ENCODE results near the gene TRPV2. TPM values are rescaled to one million over a fixed set of nuclear protein-coding genes. Genes with fewer than 3 reads are reported as not detected.
A peak's percentile ranks its signal among the peaks of the same experiment; 100 is the strongest.

Gene TRPV2
- total RNA-seq, 6 donors from 2014 or later: 33.4 to 127 (median 48.6) TPM

DNA sequence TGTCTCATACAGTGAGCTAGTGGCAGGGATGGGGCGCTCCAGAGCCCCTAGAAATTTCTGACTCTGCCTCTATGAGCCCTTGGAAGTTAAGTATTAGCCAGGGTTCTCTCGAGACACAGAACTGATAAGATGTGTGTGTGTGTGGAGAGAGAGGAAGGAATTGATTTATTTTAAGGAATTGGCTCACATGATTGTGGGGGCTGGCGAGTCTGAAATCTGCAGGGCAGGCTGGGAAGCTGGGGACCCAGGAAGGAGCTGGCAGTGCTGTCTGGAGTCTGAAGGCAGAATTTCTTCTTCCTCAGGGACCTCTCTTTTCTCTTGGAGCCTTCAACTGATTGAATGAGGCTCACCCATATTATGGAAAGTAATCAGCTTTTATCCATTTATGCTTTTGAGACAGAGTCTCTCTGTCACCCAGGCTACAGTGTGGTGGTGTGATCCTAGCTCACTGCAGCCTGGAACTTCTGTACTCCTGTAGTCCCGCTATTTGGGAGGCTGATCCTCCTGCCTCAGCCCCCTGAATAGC, 59.9 kb downstream of the TRPV2 start:
- WGBS, 2 donors: 69 to 78% methylated on average over 4 of the region's 4 CpGs
- no peak for DNase-seq
- no peak overlapping the region for H3K27ac ChIP-seq
- no peak overlapping the region for H3K4me3 ChIP-seq
- no peaks in the 10 kb centered on the region for H3K9me3 ChIP-seq
- ATAC-seq (ENCODE audit: low FRiP score in 2 of 2): no peak
- H3K4me1 ChIP-seq: peaks cover 0 to 4% (median 0%) of the 10 kb centered on the region in 4 donors
- TF ChIP-seq POLR2AphosphoS5 (IDR thresholded peaks at IDR 0.05): no peak
- TF ChIP-seq EP300 (IDR thresholded peaks at IDR 0.05): no peak
- TF ChIP-seq POLR2A (IDR thresholded peaks at IDR 0.05): no peak
- TF ChIP-seq, protein P1, sequence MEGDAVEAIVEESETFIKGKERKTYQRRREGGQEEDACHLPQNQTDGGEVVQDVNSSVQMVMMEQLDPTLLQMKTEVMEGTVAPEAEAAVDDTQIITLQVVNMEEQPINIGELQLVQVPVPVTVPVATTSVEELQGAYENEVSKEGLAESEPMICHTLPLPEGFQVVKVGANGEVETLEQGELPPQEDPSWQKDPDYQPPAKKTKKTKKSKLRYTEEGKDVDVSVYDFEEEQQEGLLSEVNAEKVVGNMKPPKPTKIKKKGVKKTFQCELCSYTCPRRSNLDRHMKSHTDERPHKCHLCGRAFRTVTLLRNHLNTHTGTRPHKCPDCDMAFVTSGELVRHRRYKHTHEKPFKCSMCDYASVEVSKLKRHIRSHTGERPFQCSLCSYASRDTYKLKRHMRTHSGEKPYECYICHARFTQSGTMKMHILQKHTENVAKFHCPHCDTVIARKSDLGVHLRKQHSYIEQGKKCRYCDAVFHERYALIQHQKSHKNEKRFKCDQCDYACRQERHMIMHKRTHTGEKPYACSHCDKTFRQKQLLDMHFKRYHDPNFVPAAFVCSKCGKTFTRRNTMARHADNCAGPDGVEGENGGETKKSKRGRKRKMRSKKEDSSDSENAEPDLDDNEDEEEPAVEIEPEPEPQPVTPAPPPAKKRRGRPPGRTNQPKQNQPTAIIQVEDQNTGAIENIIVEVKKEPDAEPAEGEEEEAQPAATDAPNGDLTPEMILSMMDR (IDR thresholded peaks at IDR 0.05): no peak
- H3K36me3 ChIP-seq: no peaks in the 10 kb centered on the region
- H3K27me3 ChIP-seq: no peaks in the 10 kb centered on the region

DNA sequence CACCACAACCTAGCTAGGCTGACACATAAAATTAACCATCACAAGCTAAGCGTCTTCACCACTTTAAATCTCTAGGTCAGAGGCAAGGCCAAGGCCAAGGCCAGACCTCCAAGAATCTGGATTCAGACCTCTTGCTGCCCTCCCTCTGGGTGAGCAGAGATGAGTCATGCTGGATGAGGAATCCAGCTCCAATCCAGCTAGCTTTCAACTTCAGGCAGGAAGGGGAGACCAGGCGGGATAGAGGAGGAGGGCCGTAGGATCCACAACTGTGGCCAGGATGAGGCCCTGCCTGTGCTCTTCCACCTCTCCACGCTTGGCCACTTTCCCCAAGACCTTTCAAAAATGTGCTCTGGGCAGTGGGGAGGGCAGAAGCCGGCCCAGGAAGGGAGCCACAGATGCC, 61.9 kb downstream of the TRPV2 start:
- no peak for DNase-seq
- Histone ChIP-seq H3K27ac (peak overlapping the region in 1 of 4 donors; percentile 28), H3K27me3 (no peaks in the 10 kb centered on the region), H3K4me3 (no peak overlapping the region), H3K9me3 (no peaks in the 10 kb centered on the region), H3K36me3 (no peaks in the 10 kb centered on the region), H3K4me1 (peaks cover 0 to 4% (median 0%) of the 10 kb centered on the region in 4 donors)
- TF ChIP-seq EP300 (IDR thresholded peaks at IDR 0.05): no peak
- peak; percentile 24 to 95 for ATAC-seq (ENCODE audit: low FRiP score in 2 of 2)
- 86 to 89% methylated on average over 4 to 5 of the region's 5 CpGs for WGBS, 2 donors

DNA sequence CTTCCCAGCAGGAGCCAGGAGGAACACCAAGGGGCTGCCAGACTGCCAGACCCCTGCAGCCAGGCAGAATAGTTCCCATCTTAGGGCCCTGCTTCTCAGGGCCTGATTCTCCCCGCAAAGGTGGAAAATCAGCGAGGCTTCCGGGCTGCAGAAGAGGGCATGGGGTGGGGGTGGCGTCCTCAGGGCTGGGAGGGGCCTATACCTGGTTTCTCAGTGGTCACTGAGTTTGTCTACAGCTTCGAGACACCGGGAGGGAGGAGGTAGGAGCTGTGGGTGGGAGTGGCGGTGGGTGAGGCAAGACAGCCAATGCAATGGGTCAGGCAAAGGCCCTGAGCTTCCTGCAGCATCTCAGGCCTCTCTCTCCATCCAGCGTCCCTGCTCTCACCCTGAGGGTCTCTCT, 62.3 kb downstream of the TRPV2 start:
- Histone ChIP-seq H3K4me1 (peaks cover 0 to 4% (median 0%) of the 10 kb centered on the region in 4 donors), H3K27ac (peak overlapping the region in 1 of 4 donors; percentile 28), H3K27me3 (no peaks in the 10 kb centered on the region), H3K9me3 (no peaks in the 10 kb centered on the region), H3K4me3 (no peak overlapping the region), H3K36me3 (no peaks in the 10 kb centered on the region)
- no peak for TF ChIP-seq POLR2A (IDR thresholded peaks at IDR 0.05)
- TF ChIP-seq POLR2AphosphoS5 (IDR thresholded peaks at IDR 0.05): no peak
- 86 to 94% methylated on average over 7 to 8 of the region's 8 CpGs for WGBS, 2 donors
- no peak for ATAC-seq (ENCODE audit: low FRiP score in 2 of 2)
- no peak for DNase-seq

DNA sequence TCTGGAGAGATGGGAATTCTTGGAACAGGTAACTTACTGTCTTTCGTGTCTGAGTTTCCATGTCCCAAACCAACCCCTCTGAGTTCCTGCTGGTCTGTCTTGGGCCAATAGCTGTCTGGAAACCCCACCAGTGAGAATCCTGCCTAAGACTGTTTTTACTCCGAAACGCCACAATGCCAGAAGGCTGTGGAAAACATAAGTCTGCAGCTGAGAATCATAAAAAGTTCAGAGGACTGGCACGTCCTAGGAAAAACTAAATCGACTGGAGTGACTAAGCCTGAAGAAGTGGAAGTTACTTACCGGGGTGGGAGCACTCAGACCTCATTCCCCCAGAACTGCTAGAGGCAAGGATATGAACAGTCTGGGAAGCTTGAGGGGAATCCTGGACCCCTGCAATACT, 63.3 kb downstream of the TRPV2 start:
- TF ChIP-seq POLR2AphosphoS5 (IDR thresholded peaks at IDR 0.05) (no peak), POLR2A (IDR thresholded peaks at IDR 0.05) (no peak), EP300 (IDR thresholded peaks at IDR 0.05) (no peak)
- peak in 1 of 2 donors; percentile 20 for ATAC-seq (ENCODE audit: low FRiP score in 2 of 2)
- no peaks in the 10 kb centered on the region for H3K9me3 ChIP-seq
- 92 to 93% methylated on average over 6 of the region's 6 CpGs for WGBS, 2 donors
- H3K27ac ChIP-seq: no peak overlapping the region
- DNase-seq: no peak
- no peaks in the 10 kb centered on the region for H3K36me3 ChIP-seq
- H3K4me3 ChIP-seq: no peak overlapping the region
- no peaks in the 10 kb centered on the region for H3K27me3 ChIP-seq
- H3K4me1 ChIP-seq: no peaks in the 10 kb centered on the region

DNA sequence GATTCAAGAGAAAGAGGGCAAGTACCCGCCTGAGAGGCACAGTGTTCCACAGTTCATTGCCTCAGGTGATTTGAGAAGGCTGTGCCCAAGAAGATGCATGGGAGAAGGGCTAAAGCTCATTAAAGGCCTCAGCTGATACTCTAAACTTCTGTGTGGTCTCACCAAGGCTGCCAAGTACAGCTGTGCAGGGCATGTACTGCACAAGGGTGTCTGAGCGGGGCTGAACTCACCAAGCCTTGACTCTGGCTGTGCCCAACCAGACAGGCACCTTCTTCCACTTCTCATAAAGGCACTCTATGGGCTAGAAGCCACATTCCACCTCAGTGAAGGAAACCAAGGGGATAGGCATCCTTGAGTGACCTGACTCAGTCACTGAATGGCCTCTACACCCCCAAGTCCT, 63.9 kb downstream of the TRPV2 start:
- TF ChIP-seq EP300 (IDR thresholded peaks at IDR 0.05) (no peak), POLR2AphosphoS5 (IDR thresholded peaks at IDR 0.05) (no peak), POLR2A (IDR thresholded peaks at IDR 0.05) (no peak)
- TF ChIP-seq, protein P1 (IDR thresholded peaks at IDR 0.05): no peak
- Histone ChIP-seq H3K4me3 (no peak overlapping the region), H3K9me3 (no peaks in the 10 kb centered on the region), H3K36me3 (no peaks in the 10 kb centered on the region), H3K4me1 (no peaks in the 10 kb centered on the region), H3K27ac (no peak overlapping the region), H3K27me3 (no peaks in the 10 kb centered on the region)
- DNase-seq (no peak), ATAC-seq (ENCODE audit: low FRiP score in 2 of 2) (no peak)
- WGBS, 2 donors: 95% methylated on average over 2 of the region's 2 CpGs; no CpG with 5 or more reads in 1 of the 2 donors

DNA sequence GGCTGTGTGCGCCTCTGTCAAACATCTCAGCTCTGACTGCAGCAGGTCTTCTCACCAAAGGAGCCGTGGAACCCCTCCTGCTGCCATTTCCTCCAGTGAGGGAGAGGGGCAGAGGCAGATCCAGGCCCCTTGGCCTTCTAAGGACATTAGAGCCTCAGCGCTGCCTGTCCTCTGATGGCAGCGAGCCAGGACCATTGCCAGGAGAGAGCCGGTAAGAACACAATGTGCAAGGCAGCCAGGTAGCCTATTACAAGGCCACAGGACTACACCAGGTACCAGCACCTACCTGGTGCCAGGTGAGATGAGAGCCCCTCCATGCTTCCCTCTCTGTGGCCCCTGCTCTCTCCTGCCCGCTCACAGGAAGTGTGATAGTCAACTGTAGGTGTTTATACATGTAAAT, 65.6 kb downstream of the TRPV2 start:
- WGBS, 2 donors: 77 to 91% methylated on average over 3 to 6 of the region's 6 CpGs
- Histone ChIP-seq H3K27me3 (no peaks in the 10 kb centered on the region), H3K4me3 (no peak overlapping the region), H3K4me1 (peaks cover 3 to 5% (median 4%) of the 10 kb centered on the region in 4 donors), H3K27ac (no peak overlapping the region), H3K9me3 (no peaks in the 10 kb centered on the region), H3K36me3 (no peaks in the 10 kb centered on the region)
- DNase-seq (no peak), ATAC-seq (ENCODE audit: low FRiP score in 2 of 2) (no peak)
- no peak for TF ChIP-seq EP300 (IDR thresholded peaks at IDR 0.05)
- TF ChIP-seq, protein P1 (IDR thresholded peaks at IDR 0.05): no peak
- TF ChIP-seq POLR2AphosphoS5 (IDR thresholded peaks at IDR 0.05): no peak
- TF ChIP-seq POLR2A (IDR thresholded peaks at IDR 0.05): no peak
